ENCODE results near the gene LEP.

DNA sequence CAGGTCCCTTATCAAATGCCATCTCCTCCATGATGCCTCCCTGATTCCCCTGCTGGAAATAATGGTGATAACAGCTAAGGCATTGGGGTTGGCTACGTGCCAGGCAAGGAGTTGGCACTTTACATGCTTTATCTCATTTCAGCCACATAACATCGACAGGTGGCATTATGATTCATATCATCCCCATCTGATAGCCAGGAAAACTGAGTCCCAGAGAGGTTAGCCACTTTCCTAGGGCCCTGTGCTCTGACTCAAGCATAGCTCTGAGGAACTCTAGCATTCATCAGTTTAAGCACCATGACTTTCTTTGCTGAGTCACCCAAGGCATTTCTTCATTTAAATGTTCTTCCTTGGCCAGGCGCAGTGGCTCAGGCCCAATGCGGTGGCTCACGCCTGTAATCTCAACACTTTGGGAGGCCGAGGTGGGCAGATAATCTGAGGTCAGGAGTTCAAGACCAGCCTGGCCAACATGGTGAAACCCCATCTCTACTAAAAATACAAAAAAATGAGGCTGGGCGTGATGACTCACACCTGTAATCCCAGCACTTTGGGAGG, 6.6 kb downstream of the LEP start:
- no peak for TF ChIP-seq YY1 (IDR thresholded peaks at IDR 0.05; ENCODE audit: extremely low read depth, insufficient replicate concordance, low read depth, low read length)
- no peak for TF ChIP-seq EZH2 (IDR thresholded peaks at IDR 0.05)
- no peak for TF ChIP-seq ZNF274 (IDR thresholded peaks at IDR 0.05; ENCODE audit: low read depth, low read length)
- TF ChIP-seq, protein P1, sequence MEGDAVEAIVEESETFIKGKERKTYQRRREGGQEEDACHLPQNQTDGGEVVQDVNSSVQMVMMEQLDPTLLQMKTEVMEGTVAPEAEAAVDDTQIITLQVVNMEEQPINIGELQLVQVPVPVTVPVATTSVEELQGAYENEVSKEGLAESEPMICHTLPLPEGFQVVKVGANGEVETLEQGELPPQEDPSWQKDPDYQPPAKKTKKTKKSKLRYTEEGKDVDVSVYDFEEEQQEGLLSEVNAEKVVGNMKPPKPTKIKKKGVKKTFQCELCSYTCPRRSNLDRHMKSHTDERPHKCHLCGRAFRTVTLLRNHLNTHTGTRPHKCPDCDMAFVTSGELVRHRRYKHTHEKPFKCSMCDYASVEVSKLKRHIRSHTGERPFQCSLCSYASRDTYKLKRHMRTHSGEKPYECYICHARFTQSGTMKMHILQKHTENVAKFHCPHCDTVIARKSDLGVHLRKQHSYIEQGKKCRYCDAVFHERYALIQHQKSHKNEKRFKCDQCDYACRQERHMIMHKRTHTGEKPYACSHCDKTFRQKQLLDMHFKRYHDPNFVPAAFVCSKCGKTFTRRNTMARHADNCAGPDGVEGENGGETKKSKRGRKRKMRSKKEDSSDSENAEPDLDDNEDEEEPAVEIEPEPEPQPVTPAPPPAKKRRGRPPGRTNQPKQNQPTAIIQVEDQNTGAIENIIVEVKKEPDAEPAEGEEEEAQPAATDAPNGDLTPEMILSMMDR (IDR thresholded peaks at IDR 0.05 in 2 of 3, conservative IDR thresholded peaks at IDR 0.05 in 1 of 3; ENCODE audit: borderline replicate concordance in 1 of 3, insufficient read depth in 1 of 3, low read depth in 2 of 3, low read length in 2 of 3), result peak in 1 of 3 experiments; percentile 14; a peak in 1 of 6 replicates
- no peak for TF ChIP-seq POLR2A (IDR thresholded peaks at IDR 0.05; ENCODE audit: borderline replicate concordance, extremely low read depth, insufficient read depth, insufficient read length)
